Measurements from ENCODE around the gene SLC25A17.
"Not testable (repeated sequence)": the region's sequence is repeated elsewhere in the genome, so short reads cannot be mapped to it uniquely, and the experiment has no call there.

SLC25A17 gene

GRCh38 chr22:40751250-40751649 is 67.9 kb downstream of the SLC25A17 start:
- DNase-seq, result no peak

GRCh38 chr22:40749829-40750228 is 69.3 kb downstream of the SLC25A17 start:
- DNase-seq, result no peak

- DNase-seq, result no peak
Measured at GRCh38 chr22:40748388-40749355, 70.5 kb downstream of the SLC25A17 start.

- DNase-seq, result no peak
Measured at GRCh38 chr22:40747361-40747760, 71.8 kb downstream of the SLC25A17 start.

GRCh38 chr22:40746428-40747220 is 72.5 kb downstream of the SLC25A17 start:
- no peak for DNase-seq

GRCh38 chr22:40743768-40744167 is 75.4 kb downstream of the SLC25A17 start:
- DNase-seq, result no peak

- no peak for DNase-seq
Measured at GRCh38 chr22:40741116-40741515, 78.0 kb downstream of the SLC25A17 start.

GRCh38 chr22:40739721-40740120 is 79.4 kb downstream of the SLC25A17 start:
- DNase-seq, result no peak

- no peak for DNase-seq
Measured at GRCh38 chr22:40733919-40734318, 85.2 kb downstream of the SLC25A17 start.

- no peak for DNase-seq
Measured at GRCh38 chr22:40732999-40733292, 86.2 kb downstream of the SLC25A17 start.

- no peak for DNase-seq
Measured at GRCh38 chr22:40729284-40729683, 89.9 kb downstream of the SLC25A17 start.

- DNase-seq, result peak; percentile 45 to 83 (median 72)
Measured at GRCh38 chr22:40728731-40729189, 90.4 kb downstream of the SLC25A17 start.

GRCh38 chr22:40727964-40728615 is 91.1 kb downstream of the SLC25A17 start:
- DNase-seq, result no peak

- peak in 5 of 6 experiments; percentile 11 to 63 (median 33) for DNase-seq
Measured at GRCh38 chr22:40727070-40727963, 91.8 kb downstream of the SLC25A17 start.

GRCh38 chr22:40726514-40726913 is 92.6 kb downstream of the SLC25A17 start:
- DNase-seq, result peak in 4 of 6 experiments; percentile 5 to 56 (median 33)

GRCh38 chr22:40723396-40723933 is 95.7 kb downstream of the SLC25A17 start:
- DNase-seq, result no peak

GRCh38 chr22:40721266-40721665 is 97.9 kb downstream of the SLC25A17 start:
- DNase-seq, result no peak

- no peak for DNase-seq
Measured at GRCh38 chr22:40720538-40721256, 98.4 kb downstream of the SLC25A17 start.

- not testable (repeated sequence) for DNase-seq
Measured at GRCh38 chr22:40720156-40720537, 99.0 kb downstream of the SLC25A17 start.

Data from stimulated activated naive CD4-positive, alpha-beta T cell (primary cell).